HepG2 (cell line): ENCODE results near the gene LARP1. TPM values are rescaled to one million over a fixed set of nuclear protein-coding genes. Genes with fewer than 3 reads are reported as not detected.

ENCODE experiments used
- CENPT ChIP-seq: sonication (generic); formaldehyde crosslinking; IDR thresholded peaks from 2 replicates; pipeline ENCODE4 v1.8.0; 2022; ENCODE audit warnings: low read depth, mild to moderate bottlenecking, moderate library complexity, missing genetic modification reagents
- DRAP1 ChIP-seq: IDR thresholded peaks from 2 replicates; pipeline ENCODE4 v1.6.1; 2016; ENCODE audit warnings: missing genetic modification reagents, missing compliant biosample characterization
- GMEB2 ChIP-seq: IDR thresholded peaks from 2 replicates; pipeline ENCODE4 v1.6.1; 2016; ENCODE audit warnings: missing biosample characterization, missing genetic modification reagents, low read depth
- GTF3A ChIP-seq: sonication (generic); formaldehyde crosslinking; conservative IDR thresholded peaks from 2 replicates; pipeline ENCODE4 v1.4.0; 2020; ENCODE audit warnings: mild to moderate bottlenecking, missing genetic modification reagents
- HES4 ChIP-seq: sonication (generic); formaldehyde crosslinking; IDR thresholded peaks from 2 replicates; pipeline ENCODE4 v1.9.0; 2021; ENCODE audit warnings: mild to moderate bottlenecking, missing genetic modification reagents, borderline replicate concordance
- MNT ChIP-seq: fragments of 450-650 bp; IDR thresholded peaks from 2 replicates; pipeline ENCODE4 v1.6.1; 2016
- PPARG ChIP-seq: conservative IDR thresholded peaks from 2 replicates; pipeline ENCODE4 v1.6.1; 2016; ENCODE audit warnings: missing biosample characterization, missing genetic modification reagents
- RAD21 ChIP-seq: fragments of 450-650 bp; formaldehyde crosslinking; IDR thresholded peaks from 2 replicates; pipeline ENCODE4 v1.5.0; 2020; ENCODE audit warnings: mild to moderate bottlenecking
- SETDB1 ChIP-seq: sonication (generic); formaldehyde crosslinking; IDR thresholded peaks from 2 replicates; pipeline ENCODE4 v1.5.1; 2020; ENCODE audit warnings: missing genetic modification reagents, mild to moderate bottlenecking, borderline replicate concordance
- SMAD9 ChIP-seq: sonication (generic); formaldehyde crosslinking; IDR thresholded peaks from 2 replicates; pipeline ENCODE4 v1.5.1; 2020; ENCODE audit warnings: mild to moderate bottlenecking, missing genetic modification reagents
- ZBTB44 ChIP-seq: sonication (generic); formaldehyde crosslinking; IDR thresholded peaks from 2 replicates; pipeline ENCODE4 v1.4.0; 2020; ENCODE audit warnings: missing genetic modification reagents
- ZNF18 ChIP-seq: sonication (generic); formaldehyde crosslinking; IDR thresholded peaks from 2 replicates; pipeline ENCODE4 v1.8.0; 2022; ENCODE audit warnings: mild to moderate bottlenecking, missing genetic modification reagents; ENCODE audit not compliant: insufficient replicate concordance
- ZNF451 ChIP-seq: sonication (generic); formaldehyde crosslinking; IDR thresholded peaks from 2 replicates; pipeline ENCODE4 v1.5.0; 2020; ENCODE audit warnings: mild to moderate bottlenecking, missing genetic modification reagents
- ZNF670 ChIP-seq: sonication (generic); formaldehyde crosslinking; IDR thresholded peaks from 2 replicates; pipeline ENCODE4 v1.8.0; 2022; ENCODE audit warnings: mild to moderate bottlenecking, missing genetic modification reagents, borderline replicate concordance
- ZNF687 ChIP-seq: sonication (generic); formaldehyde crosslinking; IDR thresholded peaks from 2 replicates; pipeline ENCODE4 v1.5.1; 2020; ENCODE audit warnings: mild to moderate bottlenecking, missing genetic modification reagents, moderate library complexity
- ZNF713 ChIP-seq: sonication (generic); formaldehyde crosslinking; IDR thresholded peaks from 2 replicates; pipeline ENCODE4 v1.4.0; 2020; ENCODE audit warnings: mild to moderate bottlenecking, missing genetic modification reagents
- ZNF737 ChIP-seq: sonication (generic); formaldehyde crosslinking; IDR thresholded peaks from 2 replicates; pipeline ENCODE4 v1.5.0; 2020; ENCODE audit warnings: missing genetic modification reagents, mild to moderate bottlenecking, borderline replicate concordance
- polyA plus RNA-seq, 8 experiments: library from polyadenylated mRNA; depleted of rRNA in 3 of 8; stranded (reverse) in 7 of 8; unstranded in 1 of 8; fragments of >200 nt; fragmentation: Illumina TruSeq in 4 of 8; extraction: Trizol in 4 of 8; gene quantifications; 2 replicates each; pipeline versions ENCODE4 v1.2.1 to v1.2.3, GENCODE V29; 2011 to 2016; ENCODE audit warnings: low read depth in 4 of 8, missing spikeins in 1 of 8, mixed read lengths in 1 of 8; ENCODE audit not compliant: insufficient read depth in 1 of 8
- total RNA-seq, 5 experiments: library from RNA; depleted of rRNA; stranded (reverse); fragments of >200 nt; fragmentation: Illumina TruSeq; extraction: Trizol; gene quantifications; 2 replicates each; pipeline ENCODE4 v1.2.3, GENCODE V29; 2016; ENCODE audit warnings: low read depth in 1 of 5

The LARP1 gene
- total and polyA plus RNA-seq, 2 of the 13 experiments (the other 11 are each of a cell fraction or from before 2014, with no cell fraction given), result 45.2 to 61.4 TPM

- TF ChIP-seq ZNF687 (CRISPR knock-in tag) (peak; percentile 83), RAD21 (no peak), ZNF18 (CRISPR knock-in tag) (peak; percentile 53), ZBTB44 (CRISPR knock-in tag) (no peak), MNT (no peak), ZNF737 (no peak), CENPT (CRISPR knock-in tag) (no peak), GMEB2 (no peak), DRAP1 (CRISPR knock-in tag) (peak; percentile 87), SETDB1 (CRISPR knock-in tag) (no peak), GTF3A (CRISPR knock-in tag) (no peak), HES4 (no peak), ZNF451 (0 out of 2 replicates have a peak, but pooled peaks have one; percentile 38), SMAD9 (CRISPR knock-in tag) (no peak), ZNF670 (CRISPR knock-in tag) (no peak; the same call in 1 of the 2 replicates), PPARG (CRISPR knock-in tag) (peak; percentile 44; the same call in 1 of the 2 replicates), ZNF713 (CRISPR knock-in tag) (no peak)
These were observed 95.3 kb downstream of the LARP1 start, which contains the start of gene FAXDC2 (continued) for GRCh38 chr5:154850255-154851062.
